ENCODE measurements around the gene DCBLD2.
"Not testable (repeated sequence)": the region's sequence is repeated elsewhere in the genome, so short reads cannot be mapped to it uniquely, and the experiment has no call there.

DNA sequence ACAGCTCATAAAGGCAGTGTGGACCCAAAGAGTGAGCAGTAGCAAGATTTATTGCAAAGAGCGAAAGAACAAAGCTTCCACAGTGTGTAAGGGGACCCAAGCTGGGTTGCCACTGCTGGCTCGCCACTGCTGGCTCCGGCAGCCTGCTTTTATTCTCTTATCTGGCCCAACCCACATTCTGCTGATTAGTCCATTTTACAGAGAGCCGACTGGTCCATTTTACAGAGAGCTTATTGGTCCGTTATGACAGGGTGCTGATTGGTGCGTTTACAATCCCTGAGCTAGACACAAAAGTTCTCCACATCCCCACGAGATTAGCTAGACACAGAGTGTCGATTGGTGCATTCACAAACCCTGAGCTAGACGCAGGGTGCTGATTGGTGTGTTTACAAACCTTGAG lies 44.2 kb downstream of the DCBLD2 start:
- TF ChIP-seq, protein P1, sequence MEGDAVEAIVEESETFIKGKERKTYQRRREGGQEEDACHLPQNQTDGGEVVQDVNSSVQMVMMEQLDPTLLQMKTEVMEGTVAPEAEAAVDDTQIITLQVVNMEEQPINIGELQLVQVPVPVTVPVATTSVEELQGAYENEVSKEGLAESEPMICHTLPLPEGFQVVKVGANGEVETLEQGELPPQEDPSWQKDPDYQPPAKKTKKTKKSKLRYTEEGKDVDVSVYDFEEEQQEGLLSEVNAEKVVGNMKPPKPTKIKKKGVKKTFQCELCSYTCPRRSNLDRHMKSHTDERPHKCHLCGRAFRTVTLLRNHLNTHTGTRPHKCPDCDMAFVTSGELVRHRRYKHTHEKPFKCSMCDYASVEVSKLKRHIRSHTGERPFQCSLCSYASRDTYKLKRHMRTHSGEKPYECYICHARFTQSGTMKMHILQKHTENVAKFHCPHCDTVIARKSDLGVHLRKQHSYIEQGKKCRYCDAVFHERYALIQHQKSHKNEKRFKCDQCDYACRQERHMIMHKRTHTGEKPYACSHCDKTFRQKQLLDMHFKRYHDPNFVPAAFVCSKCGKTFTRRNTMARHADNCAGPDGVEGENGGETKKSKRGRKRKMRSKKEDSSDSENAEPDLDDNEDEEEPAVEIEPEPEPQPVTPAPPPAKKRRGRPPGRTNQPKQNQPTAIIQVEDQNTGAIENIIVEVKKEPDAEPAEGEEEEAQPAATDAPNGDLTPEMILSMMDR (IDR thresholded peaks at IDR 0.05; ENCODE audit: low read depth, low read length) = not testable (repeated sequence)
- TF ChIP-seq EZH2phosphoT487 (IDR thresholded peaks at IDR 0.05; ENCODE audit: low read depth) = not testable (repeated sequence)

Measured in OCI-LY3 (cell line).